ENCODE results near the gene SLC39A8.

- TF ChIP-seq CTCF (IDR thresholded peaks at IDR 0.05; ENCODE audit: insufficient read depth, low read length) (no peak), REST (IDR thresholded peaks at IDR 0.05; ENCODE audit: insufficient replicate concordance, low read depth) (no peak)
Measured at GRCh38 chr4:102222838-102223409, 122.4 kb downstream of the SLC39A8 start.

All from HL-60 (cell line).